ENCODE data around the gene MAP3K2.

GRCh38 chr2:127381762-127382161, 6.0 kb downstream of the MAP3K2 start:
- TF ChIP-seq CTCF (IDR thresholded peaks at IDR 0.05; ENCODE audit: low read depth, low read length, poor library complexity, severe bottlenecking) (no peak), EZH2phosphoT487 (IDR thresholded peaks at IDR 0.05; ENCODE audit: borderline replicate concordance, low read length) (no peak)
